ENCODE data around the gene CCDC175.

CCDC175 gene

GRCh38 chr14:59576332-59577294 lies at the start of gene CCDC175:
Gene CCDC175, minus strand, starts transcription at chr14:59576812. Its CDS starts 37 bp downstream, at chr14:59576775.
- DNase-seq = peak; percentile 77

- no peak for DNase-seq
Observed at GRCh38 chr14:59622631-59623030, 46.0 kb upstream of the CCDC175 start.

- no peak for DNase-seq
Observed at GRCh38 chr14:59619061-59619460, 42.4 kb upstream of the CCDC175 start.

GRCh38 chr14:59601056-59601455 lies 24.4 kb upstream of the CCDC175 start:
- DNase-seq = no peak

- no peak for DNase-seq
Observed at GRCh38 chr14:59600211-59600945, 23.8 kb upstream of the CCDC175 start.

GRCh38 chr14:59595071-59595470 lies 18.5 kb upstream of the CCDC175 start:
- DNase-seq = no peak

GRCh38 chr14:59591641-59592370 lies 15.2 kb upstream of the CCDC175 start:
- DNase-seq = no peak

GRCh38 chr14:59588101-59588500 lies 11.5 kb upstream of the CCDC175 start:
- no peak for DNase-seq

GRCh38 chr14:59585891-59586554 lies 9.4 kb upstream of the CCDC175 start:
- DNase-seq = no peak

- DNase-seq = no peak
Observed at GRCh38 chr14:59583755-59584154, 7.1 kb upstream of the CCDC175 start.

GRCh38 chr14:59582845-59583509 lies 6.4 kb upstream of the CCDC175 start:
- no peak for DNase-seq

- DNase-seq = no peak
Observed at GRCh38 chr14:59582161-59582560, 5.5 kb upstream of the CCDC175 start.

GRCh38 chr14:59580911-59581310 lies 4.3 kb upstream of the CCDC175 start:
- no peak for DNase-seq

GRCh38 chr14:59570122-59570521 lies 6.5 kb downstream of the CCDC175 start:
- no peak for DNase-seq

GRCh38 chr14:59566725-59567124 lies 9.9 kb downstream of the CCDC175 start:
- no peak for DNase-seq

GRCh38 chr14:59566296-59566695 lies 10.3 kb downstream of the CCDC175 start:
- no peak for DNase-seq

- DNase-seq = no peak
Observed at GRCh38 chr14:59565087-59565486, 11.5 kb downstream of the CCDC175 start.

- DNase-seq = no peak
Observed at GRCh38 chr14:59564366-59564765, 12.2 kb downstream of the CCDC175 start.

- DNase-seq = no peak
Observed at GRCh38 chr14:59547310-59547709, 29.3 kb downstream of the CCDC175 start.

GRCh38 chr14:59543873-59544272 lies 32.7 kb downstream of the CCDC175 start:
- DNase-seq = no peak

- no peak for DNase-seq
Observed at GRCh38 chr14:59541731-59542130, 34.9 kb downstream of the CCDC175 start.

- no peak for DNase-seq
Observed at GRCh38 chr14:59540852-59541251, 35.8 kb downstream of the CCDC175 start.
